HepG2 (cell line): Measurements from ENCODE around the gene MEF2B.

Source experiments
- ATRX ChIP-seq: sonication (generic); formaldehyde crosslinking; IDR thresholded peaks from 2 replicates; pipeline ENCODE4 v1.4.0; 2020; ENCODE audit warnings: missing genetic modification reagents, borderline replicate concordance
- KDM5A ChIP-seq: fragments of 200-600 bp; sonication (generic); IDR thresholded peaks from 2 replicates; pipeline ENCODE4 v1.7.0; 2018; ENCODE audit warnings: antibody characterized with exemption, mild to moderate bottlenecking, low read length, borderline replicate concordance
- MTA1 ChIP-seq: sonication (generic); formaldehyde crosslinking; IDR thresholded peaks from 2 replicates; pipeline ENCODE4 v1.4.0; 2020; ENCODE audit warnings: missing genetic modification reagents, mild to moderate bottlenecking, borderline replicate concordance
- POLR2A ChIP-seq, 2 experiments: IDR thresholded peaks; 2 replicates each; pipeline ENCODE4 v1.6.1; 2011; ENCODE audit warnings: low read depth in 2 of 2, low read length in 2 of 2, mild to moderate bottlenecking in 1 of 2, moderate library complexity in 1 of 2; ENCODE audit not compliant: insufficient read depth in 1 of 2
- SALL2 ChIP-seq: sonication (generic); formaldehyde crosslinking; IDR thresholded peaks from 2 replicates; pipeline ENCODE4 v1.8.1; 2023; ENCODE audit warnings: mild to moderate bottlenecking, missing genetic modification reagents, inconsistent platforms
- SP2 ChIP-seq: sonication (generic); formaldehyde crosslinking; IDR thresholded peaks from 2 replicates; pipeline ENCODE4 v1.5.1; 2020; ENCODE audit warnings: mild to moderate bottlenecking, missing genetic modification reagents
- TP53 ChIP-seq: sonication (generic); formaldehyde crosslinking; conservative IDR thresholded peaks from 2 replicates; pipeline ENCODE4 v1.4.0; 2020; ENCODE audit warnings: missing genetic modification reagents
- ZNF619 ChIP-seq: sonication (generic); formaldehyde crosslinking; IDR thresholded peaks from 2 replicates; pipeline ENCODE4 v1.4.0; 2020; ENCODE audit warnings: mild to moderate bottlenecking, missing genetic modification reagents
- TF ChIP-seq, protein P1 (sequence below): sonication (generic); formaldehyde crosslinking; IDR thresholded peaks from 2 replicates; pipeline ENCODE4 v1.8.1; 2022; ENCODE audit warnings: low read depth, mild to moderate bottlenecking, missing genetic modification reagents
- TF ChIP-seq, protein P2 (sequence below): sonication (generic); formaldehyde crosslinking; IDR thresholded peaks from 2 replicates; pipeline ENCODE4 v1.5.0; 2020; ENCODE audit warnings: mild to moderate bottlenecking, missing genetic modification reagents, moderate library complexity
- TF ChIP-seq, protein P3 (sequence below): sonication (generic); formaldehyde crosslinking; IDR thresholded peaks from 2 replicates; pipeline ENCODE4 v1.4.0; 2020; ENCODE audit warnings: missing genetic modification reagents
- TF ChIP-seq, protein P4 (sequence below): IDR thresholded peaks from 2 replicates; pipeline ENCODE4 v1.6.1; 2012; ENCODE audit warnings: inconsistent platforms

DNA sequence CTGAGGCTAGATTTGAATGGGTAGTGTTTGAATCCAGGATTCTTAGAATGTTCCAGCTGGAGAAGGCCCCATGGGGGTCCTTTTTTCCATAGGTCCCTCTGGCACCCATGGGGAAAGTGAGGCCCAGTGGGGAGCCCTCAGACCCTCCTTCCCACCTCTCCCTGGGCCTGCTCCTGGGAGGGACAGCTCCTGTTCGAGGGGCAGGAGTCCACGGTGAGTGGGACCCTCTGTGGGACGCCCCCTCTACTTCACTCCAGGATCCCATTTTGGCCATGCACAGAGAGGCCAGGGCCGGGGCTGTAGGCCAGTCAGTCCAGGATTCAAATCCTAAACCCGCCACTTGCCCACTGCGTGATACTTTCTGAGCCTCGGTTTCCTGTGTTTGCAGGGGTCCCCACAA is 7.6 kb downstream of the MEF2B start:
- no peak for TF ChIP-seq POLR2A (IDR thresholded peaks at IDR 0.05; ENCODE audit: insufficient read depth in 1 of 2, low read depth in 2 of 2, low read length in 2 of 2)
- TF ChIP-seq, protein P1, sequence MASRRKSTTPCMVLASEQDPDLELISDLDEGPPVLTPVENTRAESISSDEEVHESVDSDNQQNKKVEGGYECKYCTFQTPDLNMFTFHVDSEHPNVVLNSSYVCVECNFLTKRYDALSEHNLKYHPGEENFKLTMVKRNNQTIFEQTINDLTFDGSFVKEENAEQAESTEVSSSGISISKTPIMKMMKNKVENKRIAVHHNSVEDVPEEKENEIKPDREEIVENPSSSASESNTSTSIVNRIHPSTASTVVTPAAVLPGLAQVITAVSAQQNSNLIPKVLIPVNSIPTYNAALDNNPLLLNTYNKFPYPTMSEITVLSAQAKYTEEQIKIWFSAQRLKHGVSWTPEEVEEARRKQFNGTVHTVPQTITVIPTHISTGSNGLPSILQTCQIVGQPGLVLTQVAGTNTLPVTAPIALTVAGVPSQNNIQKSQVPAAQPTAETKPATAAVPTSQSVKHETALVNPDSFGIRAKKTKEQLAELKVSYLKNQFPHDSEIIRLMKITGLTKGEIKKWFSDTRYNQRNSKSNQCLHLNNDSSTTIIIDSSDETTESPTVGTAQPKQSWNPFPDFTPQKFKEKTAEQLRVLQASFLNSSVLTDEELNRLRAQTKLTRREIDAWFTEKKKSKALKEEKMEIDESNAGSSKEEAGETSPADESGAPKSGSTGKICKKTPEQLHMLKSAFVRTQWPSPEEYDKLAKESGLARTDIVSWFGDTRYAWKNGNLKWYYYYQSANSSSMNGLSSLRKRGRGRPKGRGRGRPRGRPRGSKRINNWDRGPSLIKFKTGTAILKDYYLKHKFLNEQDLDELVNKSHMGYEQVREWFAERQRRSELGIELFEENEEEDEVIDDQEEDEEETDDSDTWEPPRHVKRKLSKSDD, result no peak
- TF ChIP-seq, protein P2, sequence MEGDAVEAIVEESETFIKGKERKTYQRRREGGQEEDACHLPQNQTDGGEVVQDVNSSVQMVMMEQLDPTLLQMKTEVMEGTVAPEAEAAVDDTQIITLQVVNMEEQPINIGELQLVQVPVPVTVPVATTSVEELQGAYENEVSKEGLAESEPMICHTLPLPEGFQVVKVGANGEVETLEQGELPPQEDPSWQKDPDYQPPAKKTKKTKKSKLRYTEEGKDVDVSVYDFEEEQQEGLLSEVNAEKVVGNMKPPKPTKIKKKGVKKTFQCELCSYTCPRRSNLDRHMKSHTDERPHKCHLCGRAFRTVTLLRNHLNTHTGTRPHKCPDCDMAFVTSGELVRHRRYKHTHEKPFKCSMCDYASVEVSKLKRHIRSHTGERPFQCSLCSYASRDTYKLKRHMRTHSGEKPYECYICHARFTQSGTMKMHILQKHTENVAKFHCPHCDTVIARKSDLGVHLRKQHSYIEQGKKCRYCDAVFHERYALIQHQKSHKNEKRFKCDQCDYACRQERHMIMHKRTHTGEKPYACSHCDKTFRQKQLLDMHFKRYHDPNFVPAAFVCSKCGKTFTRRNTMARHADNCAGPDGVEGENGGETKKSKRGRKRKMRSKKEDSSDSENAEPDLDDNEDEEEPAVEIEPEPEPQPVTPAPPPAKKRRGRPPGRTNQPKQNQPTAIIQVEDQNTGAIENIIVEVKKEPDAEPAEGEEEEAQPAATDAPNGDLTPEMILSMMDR (CRISPR knock-in tag), result no peak
- TF ChIP-seq SALL2 (CRISPR knock-in tag), result no peak
- TF ChIP-seq MTA1 (CRISPR knock-in tag), result no peak
- TF ChIP-seq, protein P3, sequence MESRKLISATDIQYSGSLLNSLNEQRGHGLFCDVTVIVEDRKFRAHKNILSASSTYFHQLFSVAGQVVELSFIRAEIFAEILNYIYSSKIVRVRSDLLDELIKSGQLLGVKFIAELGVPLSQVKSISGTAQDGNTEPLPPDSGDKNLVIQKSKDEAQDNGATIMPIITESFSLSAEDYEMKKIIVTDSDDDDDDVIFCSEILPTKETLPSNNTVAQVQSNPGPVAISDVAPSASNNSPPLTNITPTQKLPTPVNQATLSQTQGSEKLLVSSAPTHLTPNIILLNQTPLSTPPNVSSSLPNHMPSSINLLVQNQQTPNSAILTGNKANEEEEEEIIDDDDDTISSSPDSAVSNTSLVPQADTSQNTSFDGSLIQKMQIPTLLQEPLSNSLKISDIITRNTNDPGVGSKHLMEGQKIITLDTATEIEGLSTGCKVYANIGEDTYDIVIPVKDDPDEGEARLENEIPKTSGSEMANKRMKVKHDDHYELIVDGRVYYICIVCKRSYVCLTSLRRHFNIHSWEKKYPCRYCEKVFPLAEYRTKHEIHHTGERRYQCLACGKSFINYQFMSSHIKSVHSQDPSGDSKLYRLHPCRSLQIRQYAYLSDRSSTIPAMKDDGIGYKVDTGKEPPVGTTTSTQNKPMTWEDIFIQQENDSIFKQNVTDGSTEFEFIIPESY (CRISPR knock-in tag), result no peak
- TF ChIP-seq TP53, result no peak
- no peak for TF ChIP-seq KDM5A
- no peak for TF ChIP-seq ATRX (CRISPR knock-in tag)
- no peak for TF ChIP-seq ZNF619
- no peak for TF ChIP-seq SP2 (CRISPR knock-in tag)
- TF ChIP-seq, protein P4, sequence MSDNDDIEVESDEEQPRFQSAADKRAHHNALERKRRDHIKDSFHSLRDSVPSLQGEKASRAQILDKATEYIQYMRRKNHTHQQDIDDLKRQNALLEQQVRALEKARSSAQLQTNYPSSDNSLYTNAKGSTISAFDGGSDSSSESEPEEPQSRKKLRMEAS, result no peak
